Calu3 (cell line): ENCODE measurements around the gene KHK. TPM values are rescaled to one million over a fixed set of nuclear protein-coding genes. Genes with fewer than 3 reads are reported as not detected.
A peak's percentile ranks its signal among the peaks of the same experiment; 100 is the strongest.

Experiments
- BruUV-seq: library from RNA; stranded (reverse); fragments of 400-500 nt; replicated peaks from 2 replicates; lab custom pipeline; 2021; lab: Mats Ljungman, UMichigan
- CTCF ChIA-PET: fragments of 300-600 bp; sonication (Branson Sonifier 250); formaldehyde crosslinking; loops from one replicate; lab custom pipeline; 2022; ENCODE audit warnings: antibody characterized with exemption; lab: Charles Lee
- DNase-seq: peaks from one replicate; pipeline ENCODE4 v3.0.0; 2022
- H3K27ac Mint-ChIP-seq: one replicate; pipeline ENCODE4 v1.8.0; 2022; ENCODE audit warnings: mixed read lengths; ENCODE audit not compliant: unreplicated experiment
- H3K27me3 Mint-ChIP-seq: one replicate; pipeline ENCODE4 v1.8.0; 2022; ENCODE audit warnings: mixed read lengths; ENCODE audit not compliant: unreplicated experiment
- H3K36me3 Mint-ChIP-seq: one replicate; pipeline ENCODE4 v1.8.0; 2022; ENCODE audit warnings: mild to moderate bottlenecking, moderate library complexity, mixed read lengths; ENCODE audit not compliant: insufficient read depth, unreplicated experiment
- H3K4me1 Mint-ChIP-seq: one replicate; pipeline ENCODE4 v1.8.0; 2022; ENCODE audit warnings: mild to moderate bottlenecking, low read depth, mixed read lengths; ENCODE audit not compliant: unreplicated experiment
- H3K4me3 Mint-ChIP-seq: one replicate; pipeline ENCODE4 v1.8.0; 2022; ENCODE audit warnings: mild to moderate bottlenecking, low read depth, moderate library complexity, mixed read lengths; ENCODE audit not compliant: unreplicated experiment
- H3K9me3 Mint-ChIP-seq: one replicate; pipeline ENCODE4 v1.8.0; 2022; ENCODE audit warnings: low read depth, mixed read lengths; ENCODE audit not compliant: unreplicated experiment
- CTCF ChIP-seq: fragments of 200-600 bp; IDR thresholded peaks from one replicate; pipeline ENCODE4 v1.8.0; 2022; ENCODE audit warnings: antibody characterized with exemption; ENCODE audit not compliant: unreplicated experiment
- intact Hi-C: fragments of 100-400 bp; cut with micrococcal nuclease; formaldehyde crosslinking; loops from one replicate; pipeline ENCODE4 v1.10.0; 2022; ENCODE audit not compliant: unreplicated experiment
- total RNA-seq: library from RNA; stranded (reverse); gene quantifications from 2 replicates; pipeline ENCODE4 v1.2.3, GENCODE V29; 2022

The KHK gene
- total RNA-seq, 1 experiment from 2014 or later = 4.2 TPM

DNA sequence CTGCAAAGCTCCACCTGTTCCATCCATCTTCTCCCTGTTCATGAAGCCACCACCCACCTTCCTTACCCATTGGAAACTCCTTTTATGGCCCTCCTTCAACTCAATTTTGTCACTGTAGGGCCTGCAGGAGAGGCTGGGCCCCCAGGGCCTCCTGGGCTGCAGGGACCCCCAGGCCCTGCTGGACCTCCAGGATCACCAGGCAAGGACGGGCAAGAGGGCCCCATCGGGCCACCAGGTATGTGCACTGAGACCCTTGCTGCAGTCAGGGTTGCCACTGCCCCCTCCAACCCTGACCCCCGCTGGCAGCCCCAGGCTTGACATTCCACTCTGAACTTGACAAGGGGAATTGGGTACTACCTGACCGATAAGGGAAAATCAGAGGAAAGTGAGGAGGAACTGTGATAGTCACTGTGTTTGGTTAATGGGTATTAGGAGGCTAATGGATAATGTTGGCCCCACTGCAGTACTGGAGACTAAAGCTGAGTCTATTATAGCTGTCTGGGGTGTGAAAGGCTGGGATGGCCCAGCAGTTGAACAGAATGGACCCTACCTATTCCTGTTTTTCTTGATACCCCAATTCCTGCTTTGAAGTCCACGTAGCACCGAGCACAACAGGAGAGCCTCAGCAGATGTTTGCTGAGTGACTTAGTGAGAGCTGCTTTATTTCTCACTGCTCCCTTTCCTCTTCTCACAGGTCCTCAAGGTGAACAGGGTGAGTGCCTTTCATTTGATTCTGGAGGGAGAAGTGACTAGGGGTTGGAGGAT, 2.1 kb upstream of the KHK start:
- Mint-ChIP-seq H3K4me3 (peak overlapping the region; percentile 82), H3K9me3 (no peaks in the 10 kb centered on the region), H3K27me3 (no peaks in the 10 kb centered on the region), H3K36me3 (peaks cover 25% of the 10 kb centered on the region), H3K4me1 (peaks cover 20% of the 10 kb centered on the region), H3K27ac (no peak overlapping the region)
- no peak for TF ChIP-seq CTCF
- intact Hi-C loops = no loop called here
- CTCF ChIA-PET = interaction anchor here (0.6 to 1.4 kb wide), 2 partner anchors 13 to 209 kb away, joined by 4 read pairs; no protein-coding TSS in a partner anchor
- DNase-seq = no peak
- no TSS peak for BruUV-seq

DNA sequence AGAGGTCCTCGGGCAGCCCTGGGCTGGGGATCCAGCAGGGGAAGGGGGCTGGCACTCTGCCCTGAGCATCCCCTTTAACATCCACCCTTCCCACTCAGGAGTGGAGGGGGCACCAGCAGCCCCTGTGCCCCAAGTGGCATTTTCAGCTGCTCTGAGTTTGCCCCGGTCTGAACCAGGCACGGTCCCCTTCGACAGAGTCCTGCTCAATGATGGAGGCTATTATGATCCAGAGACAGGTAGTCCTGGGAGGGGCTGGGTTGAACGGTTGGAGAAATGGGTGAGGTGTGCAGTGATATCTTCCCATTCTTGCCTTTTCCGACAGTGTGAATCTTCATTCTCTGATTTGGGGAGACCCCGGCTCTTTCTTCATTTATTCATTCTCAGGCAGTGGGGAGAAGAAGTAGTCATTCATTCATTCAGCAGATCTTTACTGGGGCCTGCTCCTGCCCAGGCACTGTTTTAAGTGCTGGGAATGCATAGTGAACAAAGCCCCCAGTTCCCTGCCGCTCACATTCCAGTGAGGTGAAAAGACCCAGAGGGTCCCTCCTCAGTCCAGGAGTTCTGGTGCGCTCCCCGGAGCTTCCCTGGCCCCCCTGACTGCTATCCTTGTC, 1.4 kb upstream of the KHK start:
- Mint-ChIP-seq H3K9me3 (no peaks in the 10 kb centered on the region), H3K27me3 (no peaks in the 10 kb centered on the region), H3K27ac (no peak overlapping the region), H3K36me3 (peaks cover 25% of the 10 kb centered on the region), H3K4me1 (peaks cover 20% of the 10 kb centered on the region), H3K4me3 (peak overlapping the region; percentile 82)
- no TSS peak for BruUV-seq
- no peak for TF ChIP-seq CTCF
- intact Hi-C loops = no loop called here
- CTCF ChIA-PET = interaction anchor here (1.0 to 2.7 kb wide), 2 partner anchors 123 to 239 kb away, joined by 3 to 10 read pairs; no protein-coding TSS in a partner anchor
- no peak for DNase-seq

DNA sequence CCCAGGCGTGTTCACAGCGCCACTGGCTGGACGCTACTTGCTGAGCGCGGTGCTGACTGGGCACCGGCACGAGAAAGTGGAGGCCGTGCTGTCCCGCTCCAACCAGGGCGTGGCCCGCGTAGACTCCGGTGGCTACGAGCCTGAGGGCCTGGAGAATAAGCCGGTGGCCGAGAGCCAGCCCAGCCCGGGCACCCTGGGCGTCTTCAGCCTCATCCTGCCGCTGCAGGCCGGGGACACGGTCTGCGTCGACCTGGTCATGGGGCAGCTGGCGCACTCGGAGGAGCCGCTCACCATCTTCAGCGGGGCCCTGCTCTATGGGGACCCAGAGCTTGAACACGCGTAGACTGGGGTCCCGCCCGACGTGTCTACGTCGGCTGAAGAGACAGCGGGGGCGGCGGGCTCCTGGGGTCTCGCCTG, 891 bp upstream of the KHK start:
- H3K27me3 Mint-ChIP-seq = no peaks in the 10 kb centered on the region
- intact Hi-C loops = no loop called here
- no TSS peak for BruUV-seq
- peaks cover 25% of the 10 kb centered on the region for H3K36me3 Mint-ChIP-seq
- peak; percentile 61 for DNase-seq
- no peaks in the 10 kb centered on the region for H3K9me3 Mint-ChIP-seq
- peak overlapping the region; percentile 82 for H3K4me3 Mint-ChIP-seq
- no peak overlapping the region for H3K27ac Mint-ChIP-seq
- peaks cover 17% of the 10 kb centered on the region for H3K4me1 Mint-ChIP-seq
- no peak for TF ChIP-seq CTCF
- CTCF ChIA-PET = interaction anchor here (1.0 to 2.7 kb wide), 2 partner anchors 124 to 239 kb away, joined by 3 to 10 read pairs; no protein-coding TSS in a partner anchor

- CTCF ChIA-PET = interaction anchor here (1.0 to 2.7 kb wide), 6 partner anchors 69 to 240 kb away, joined by 3 to 10 read pairs (median 4); partner anchors contain the start of gene CAD
- Mint-ChIP-seq H3K9me3 (no peaks in the 10 kb centered on the region), H3K27ac (peak overlapping the region; percentile 44), H3K4me1 (peaks cover 12% of the 10 kb centered on the region), H3K27me3 (no peaks in the 10 kb centered on the region), H3K36me3 (peaks cover 25% of the 10 kb centered on the region), H3K4me3 (peak overlapping the region; percentile 82)
- TF ChIP-seq CTCF = peak; percentile 93
- peak; percentile 98 for DNase-seq
- intact Hi-C loops = no loop called here
- BruUV-seq = no TSS peak
These were observed 365 bp upstream of the KHK start for GRCh38 chr2:27086090-27086723.
